H9 (cell line): ENCODE measurements around the gene KIAA1671. TPM values are rescaled to one million over a fixed set of nuclear protein-coding genes. Genes with fewer than 3 reads are reported as not detected.

ENCODE experiments used
- DNase-seq: peaks from one replicate; pipeline ENCODE4 v3.0.0-alpha.2; 2017
- H2AFZ ChIP-seq: one replicate; pipeline ENCODE4 v1.6.1; 2013; ENCODE audit warnings: mild to moderate bottlenecking, low read length, control low read depth, moderate library complexity
- H2AK5ac ChIP-seq: 2 replicates; pipeline ENCODE4 v1.6.1; 2013; ENCODE audit warnings: low read length, control low read depth, mixed read lengths; ENCODE audit not compliant: insufficient read length
- H2BK120ac ChIP-seq: one replicate; pipeline ENCODE4 v1.6.1; 2013; ENCODE audit warnings: low read depth, mild to moderate bottlenecking, low read length, control low read depth, inconsistent platforms; ENCODE audit not compliant: poor library complexity, severe bottlenecking
- H2BK12ac ChIP-seq: 2 replicates; pipeline ENCODE4 v1.6.1; 2013; ENCODE audit warnings: low read length, control low read depth, mixed read lengths, low read depth; ENCODE audit not compliant: insufficient read length
- H2BK15ac ChIP-seq: 2 replicates; pipeline ENCODE4 v1.6.1; 2013; ENCODE audit warnings: low read depth, low read length, control low read depth
- H2BK20ac ChIP-seq: one replicate; pipeline ENCODE4 v1.6.1; 2013; ENCODE audit warnings: low read depth, mild to moderate bottlenecking, low read length, control low read depth, inconsistent platforms; ENCODE audit not compliant: poor library complexity, severe bottlenecking
- H2BK5ac ChIP-seq: 2 replicates; pipeline ENCODE4 v1.6.1; 2013; ENCODE audit warnings: low read length, control low read depth, mixed read lengths; ENCODE audit not compliant: insufficient read length
- H3K14ac ChIP-seq: 2 replicates; pipeline ENCODE4 v1.6.1; 2013; ENCODE audit warnings: low read length, control low read depth; ENCODE audit not compliant: insufficient read depth
- H3K18ac ChIP-seq: 2 replicates; pipeline ENCODE4 v1.6.1; 2013; ENCODE audit warnings: low read depth, mild to moderate bottlenecking, mixed read lengths, low read length, control low read depth; ENCODE audit not compliant: insufficient read length
- H3K23ac ChIP-seq: 2 replicates; pipeline ENCODE4 v1.6.1; 2013; ENCODE audit warnings: low read length, control low read depth, mixed read lengths, low read depth; ENCODE audit not compliant: insufficient read length
- H3K23me2 ChIP-seq: 2 replicates; pipeline ENCODE4 v1.6.1; 2013; ENCODE audit warnings: low read depth, mild to moderate bottlenecking, mixed read lengths, low read length, control low read depth; ENCODE audit not compliant: insufficient read length, poor library complexity, severe bottlenecking
- H3K27ac ChIP-seq: 2 replicates; pipeline ENCODE4 v1.5.1; 2013; ENCODE audit warnings: low read length, control low read depth, mixed read lengths, low read depth; ENCODE audit not compliant: insufficient read length
- H3K27me3 ChIP-seq: 2 replicates; pipeline ENCODE4 v1.6.1; 2013; ENCODE audit warnings: low read length, control low read depth, inconsistent platforms; ENCODE audit not compliant: insufficient read depth
- H3K4ac ChIP-seq: 2 replicates; pipeline ENCODE4 v1.6.1; 2013; ENCODE audit warnings: low read depth, mild to moderate bottlenecking, control low read depth, inconsistent platforms, low read length, moderate library complexity
- H3K4me1 ChIP-seq: 2 replicates; pipeline ENCODE4 v1.6.1; 2013; ENCODE audit warnings: low read length, control low read depth, inconsistent platforms; ENCODE audit not compliant: insufficient read depth
- H3K4me2 ChIP-seq: 2 replicates; pipeline ENCODE4 v1.6.1; 2013; ENCODE audit warnings: low read length, control low read depth, mixed read lengths; ENCODE audit not compliant: insufficient read length, insufficient read depth
- H3K56ac ChIP-seq: 2 replicates; pipeline ENCODE4 v1.6.1; 2013; ENCODE audit warnings: low read depth, mild to moderate bottlenecking, mixed read lengths, low read length, control low read depth; ENCODE audit not compliant: insufficient read length
- H3K79me1 ChIP-seq: 2 replicates; pipeline ENCODE4 v1.6.1; 2013; ENCODE audit warnings: low read depth, mild to moderate bottlenecking, moderate library complexity, low read length, control low read depth, inconsistent platforms; ENCODE audit not compliant: insufficient read depth, poor library complexity, severe bottlenecking
- H3K79me2 ChIP-seq: 2 replicates; pipeline ENCODE4 v1.6.1; 2013; ENCODE audit warnings: low read length, control low read depth, inconsistent platforms; ENCODE audit not compliant: insufficient read depth
- H3K9ac ChIP-seq: 2 replicates; pipeline ENCODE4 v1.6.1; 2013; ENCODE audit warnings: low read length, control low read depth, mixed read lengths; ENCODE audit not compliant: insufficient read length; ENCODE audit errors: extremely low read depth
- H3K9me3 ChIP-seq: one replicate; pipeline ENCODE4 v1.6.1; 2013; ENCODE audit warnings: low read depth, low read length, inconsistent platforms; ENCODE audit not compliant: control insufficient read depth
- H3T11ph ChIP-seq: one replicate; pipeline ENCODE4 v1.6.1; 2013; ENCODE audit warnings: mild to moderate bottlenecking, low read length, control low read depth, inconsistent platforms
- H4K20me1 ChIP-seq: one replicate; pipeline ENCODE4 v1.6.1; 2013; ENCODE audit not compliant: control insufficient read depth, insufficient read length, insufficient read depth
- H4K5ac ChIP-seq: 2 replicates; pipeline ENCODE4 v1.6.1; 2013; ENCODE audit warnings: low read depth, mild to moderate bottlenecking, mixed read lengths, low read length, control low read depth; ENCODE audit not compliant: insufficient read length
- H4K8ac ChIP-seq: replicated peaks from 2 replicates; pipeline ENCODE4 v1.6.1; 2013; ENCODE audit warnings: low read length, control low read depth, mixed read lengths, low read depth; ENCODE audit not compliant: insufficient read length
- H4K91ac ChIP-seq: 2 replicates; pipeline ENCODE4 v1.6.1; 2013; ENCODE audit warnings: low read depth, mild to moderate bottlenecking, moderate library complexity, mixed read lengths, low read length, control low read depth; ENCODE audit not compliant: insufficient read length
- H3K27ac Mint-ChIP-seq, 3 experiments: 2 replicates in 2 of 3; 3 replicates in 1 of 3; pipeline ENCODE4 v1.8.0; 2020 to 2021; ENCODE audit warnings: mixed read lengths in 3 of 3, mild to moderate bottlenecking in 1 of 3, moderate library complexity in 1 of 3
- H3K27me3 Mint-ChIP-seq: 2 replicates; pipeline ENCODE4 v1.8.0; 2021; ENCODE audit warnings: low read depth, mild to moderate bottlenecking, moderate library complexity, mixed read lengths
- H3K36me3 Mint-ChIP-seq, 3 experiments: 2 replicates in 2 of 3; 3 replicates in 1 of 3; pipeline ENCODE4 v1.8.0; 2020 to 2021; ENCODE audit warnings: low read depth in 3 of 3, mixed read lengths in 3 of 3; ENCODE audit not compliant: insufficient read depth in 1 of 3
- H3K4me1 Mint-ChIP-seq, 2 experiments: 2 replicates each; pipeline ENCODE4 v1.8.0; 2020; ENCODE audit warnings: mixed read lengths in 2 of 2
- H3K4me3 Mint-ChIP-seq, 2 experiments: 2 replicates in 1 of 2; 3 replicates in 1 of 2; pipeline ENCODE4 v1.8.0; 2020 to 2021; ENCODE audit warnings: mild to moderate bottlenecking in 2 of 2, mixed read lengths in 2 of 2, moderate library complexity in 1 of 2
- H3K9me3 Mint-ChIP-seq, 2 experiments: 2 replicates in 1 of 2; 3 replicates in 1 of 2; pipeline ENCODE4 v1.8.0; 2020; ENCODE audit warnings: mild to moderate bottlenecking in 2 of 2, mixed read lengths in 2 of 2, moderate library complexity in 1 of 2
- WGBS: extraction: QIAGEN DNeasy Blood & Tissue Kit; methylation state at CpG from one replicate; pipeline ENCODE4 v1.1.7; 2013; ENCODE audit warnings: missing lambda C conversion rate, low lambda C conversion rate, mixed read lengths; ENCODE audit not compliant: insufficient read length; ENCODE audit errors: extremely low coverage; 5-methylcytosine and 5-hydroxymethylcytosine counted together
- total RNA-seq: library from RNA; stranded (reverse); gene quantifications from 2 replicates; pipeline ENCODE4 v1.2.1, GENCODE V29; 2021
- TF ChIP-seq, protein P1 (sequence below): fragments of 200-600 bp; sonication (generic); conservative IDR thresholded peaks from 3 replicates; pipeline ENCODE4 v1.8.0; 2021; ENCODE audit warnings: antibody characterized with exemption, mild to moderate bottlenecking

The KIAA1671 gene
- total RNA-seq, 1 experiment from 2014 or later = 22.6 TPM

DNA sequence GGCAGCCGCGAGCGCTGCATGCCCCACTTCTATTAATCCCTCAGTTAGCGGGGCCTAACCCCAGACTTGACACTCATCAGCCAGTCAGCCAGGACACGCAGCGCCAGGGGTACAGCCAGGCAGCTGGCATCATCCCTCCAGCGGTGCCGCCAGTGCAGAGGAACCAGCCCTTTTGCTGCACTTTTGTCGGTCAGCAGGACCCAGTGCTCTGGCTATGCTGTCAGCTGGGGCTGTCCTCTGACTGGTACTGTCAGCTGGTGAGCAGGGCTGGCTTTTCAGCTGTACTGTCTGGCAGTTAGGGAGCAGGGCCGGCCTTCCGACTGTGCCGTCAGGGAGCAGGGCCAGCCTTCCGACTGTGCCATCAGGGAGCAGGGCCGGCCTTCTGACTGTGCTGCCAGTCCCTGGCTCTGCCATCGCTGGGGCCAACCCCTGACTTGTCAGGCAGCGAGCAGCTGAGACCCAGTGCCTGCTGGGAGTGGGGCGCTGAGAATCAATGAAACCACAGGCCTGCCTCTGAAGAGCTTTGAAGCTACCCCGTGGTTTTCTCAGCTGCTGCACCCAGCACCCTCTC is 115.4 kb downstream of the KIAA1671 start:
- Histone ChIP-seq H4K5ac (no peak overlapping the region), H3K27me3 (no peaks in the 10 kb centered on the region), H3K23me2 (peaks cover 3% of the 10 kb centered on the region), H3K23ac (no peak overlapping the region), H3T11ph (no peak overlapping the region), H3K79me2 (no peaks in the 10 kb centered on the region), H2BK5ac (no peak overlapping the region), H3K18ac (no peak overlapping the region), H3K79me1 (no peaks in the 10 kb centered on the region), H4K91ac (no peak overlapping the region), H4K8ac (no peak overlapping the region), H2BK20ac (no peak overlapping the region), H3K27ac (no peak overlapping the region), H3K4me1 (no peaks in the 10 kb centered on the region), H3K56ac (no peak overlapping the region), H2AFZ (no peak overlapping the region), H3K9me3 (no peaks in the 10 kb centered on the region), H2BK120ac (no peak overlapping the region), H2BK12ac (no peak overlapping the region), H3K4me2 (no peak overlapping the region), H3K4ac (no peak overlapping the region), H4K20me1 (no peaks in the 10 kb centered on the region), H3K14ac (no peak overlapping the region), H2BK15ac (no peak overlapping the region), H3K9ac (no peak overlapping the region), H2AK5ac (no peak overlapping the region)
- TF ChIP-seq, protein P1, sequence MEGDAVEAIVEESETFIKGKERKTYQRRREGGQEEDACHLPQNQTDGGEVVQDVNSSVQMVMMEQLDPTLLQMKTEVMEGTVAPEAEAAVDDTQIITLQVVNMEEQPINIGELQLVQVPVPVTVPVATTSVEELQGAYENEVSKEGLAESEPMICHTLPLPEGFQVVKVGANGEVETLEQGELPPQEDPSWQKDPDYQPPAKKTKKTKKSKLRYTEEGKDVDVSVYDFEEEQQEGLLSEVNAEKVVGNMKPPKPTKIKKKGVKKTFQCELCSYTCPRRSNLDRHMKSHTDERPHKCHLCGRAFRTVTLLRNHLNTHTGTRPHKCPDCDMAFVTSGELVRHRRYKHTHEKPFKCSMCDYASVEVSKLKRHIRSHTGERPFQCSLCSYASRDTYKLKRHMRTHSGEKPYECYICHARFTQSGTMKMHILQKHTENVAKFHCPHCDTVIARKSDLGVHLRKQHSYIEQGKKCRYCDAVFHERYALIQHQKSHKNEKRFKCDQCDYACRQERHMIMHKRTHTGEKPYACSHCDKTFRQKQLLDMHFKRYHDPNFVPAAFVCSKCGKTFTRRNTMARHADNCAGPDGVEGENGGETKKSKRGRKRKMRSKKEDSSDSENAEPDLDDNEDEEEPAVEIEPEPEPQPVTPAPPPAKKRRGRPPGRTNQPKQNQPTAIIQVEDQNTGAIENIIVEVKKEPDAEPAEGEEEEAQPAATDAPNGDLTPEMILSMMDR = no peak
- no peaks in the 10 kb centered on the region for H3K27me3 Mint-ChIP-seq
- H3K27ac Mint-ChIP-seq = no peak overlapping the region; a peak in 2 of 7 replicates
- H3K4me3 Mint-ChIP-seq = no peak overlapping the region
- no peaks in the 10 kb centered on the region for H3K9me3 Mint-ChIP-seq
- no CpG with 5 or more reads among the region's 18 CpGs for WGBS
- H3K4me1 Mint-ChIP-seq = peaks cover 0 to 12% of the 10 kb centered on the region in 2 experiments; a peak in 3 of 4 replicates
- no peak for DNase-seq
- peaks cover 2 to 6% (median 3%) of the 10 kb centered on the region in 3 experiments; a peak in 5 of 7 replicates for H3K36me3 Mint-ChIP-seq
